ENCODE data around the gene OLR1. TPM values are rescaled to one million over a fixed set of nuclear protein-coding genes. Genes with fewer than 3 reads are reported as not detected.
"Not testable (repeated sequence)": the region's sequence is repeated elsewhere in the genome, so short reads cannot be mapped to it uniquely, and the experiment has no call there.

Gene OLR1
- total RNA-seq, 1 experiment from 2014 or later = not detected

DNA sequence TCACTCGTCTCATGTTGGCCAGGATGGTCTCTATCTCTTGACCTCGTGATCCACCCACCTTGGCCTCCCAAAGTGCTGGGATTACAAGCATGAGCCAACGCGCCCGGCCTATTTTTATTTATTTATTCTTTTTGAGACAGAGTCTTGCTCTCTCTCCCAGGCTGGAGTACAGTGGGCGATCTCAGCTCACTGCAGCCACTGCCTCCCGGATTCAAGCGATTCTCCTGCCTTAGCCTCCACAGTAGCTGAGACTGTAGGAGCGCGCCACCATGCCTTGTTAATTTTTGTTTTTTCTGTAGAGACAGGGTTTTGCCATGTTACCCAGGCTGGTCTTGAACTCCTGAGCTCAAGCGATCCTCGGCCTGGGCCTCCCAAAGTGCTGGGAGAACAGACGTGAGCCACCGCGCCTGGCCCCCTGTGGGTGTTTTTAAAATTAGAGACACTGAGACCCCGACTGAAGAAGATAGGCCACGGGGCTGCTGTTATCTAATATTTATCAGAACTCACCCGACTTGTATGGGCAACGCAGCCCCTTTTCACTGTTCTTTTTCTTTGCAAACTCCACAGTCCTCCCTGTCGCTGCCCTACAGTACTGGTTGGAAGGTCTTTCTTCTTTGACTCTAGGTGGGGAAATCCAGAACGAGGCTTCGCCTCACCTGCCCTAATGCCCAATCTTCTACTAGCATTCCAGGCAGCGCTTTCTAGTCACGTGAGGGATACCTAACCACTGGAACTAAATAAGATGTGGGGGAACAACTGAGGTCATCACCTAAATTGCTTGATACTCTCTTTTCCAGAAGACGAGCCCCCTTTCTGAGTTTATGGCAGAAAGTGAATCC, 39.4 kb upstream of the OLR1 start:
- DNase-seq (ENCODE audit: unreplicated experiment) = no peak
- Mint-ChIP-seq H3K36me3 (ENCODE audit: insufficient read depth, unreplicated experiment) (peaks cover 7% of the 10 kb centered on the region), H3K4me1 (ENCODE audit: insufficient read depth, unreplicated experiment) (peaks cover 21% of the 10 kb centered on the region), H3K4me3 (ENCODE audit: unreplicated experiment) (peak overlapping the region; percentile 88), H3K27ac (ENCODE audit: low read depth, unreplicated experiment) (peak overlapping the region; percentile 99), H3K27me3 (ENCODE audit: insufficient read depth, unreplicated experiment) (no peaks in the 10 kb centered on the region), H3K9me3 (ENCODE audit: unreplicated experiment) (no peaks in the 10 kb centered on the region)
- TF ChIP-seq, protein P1, sequence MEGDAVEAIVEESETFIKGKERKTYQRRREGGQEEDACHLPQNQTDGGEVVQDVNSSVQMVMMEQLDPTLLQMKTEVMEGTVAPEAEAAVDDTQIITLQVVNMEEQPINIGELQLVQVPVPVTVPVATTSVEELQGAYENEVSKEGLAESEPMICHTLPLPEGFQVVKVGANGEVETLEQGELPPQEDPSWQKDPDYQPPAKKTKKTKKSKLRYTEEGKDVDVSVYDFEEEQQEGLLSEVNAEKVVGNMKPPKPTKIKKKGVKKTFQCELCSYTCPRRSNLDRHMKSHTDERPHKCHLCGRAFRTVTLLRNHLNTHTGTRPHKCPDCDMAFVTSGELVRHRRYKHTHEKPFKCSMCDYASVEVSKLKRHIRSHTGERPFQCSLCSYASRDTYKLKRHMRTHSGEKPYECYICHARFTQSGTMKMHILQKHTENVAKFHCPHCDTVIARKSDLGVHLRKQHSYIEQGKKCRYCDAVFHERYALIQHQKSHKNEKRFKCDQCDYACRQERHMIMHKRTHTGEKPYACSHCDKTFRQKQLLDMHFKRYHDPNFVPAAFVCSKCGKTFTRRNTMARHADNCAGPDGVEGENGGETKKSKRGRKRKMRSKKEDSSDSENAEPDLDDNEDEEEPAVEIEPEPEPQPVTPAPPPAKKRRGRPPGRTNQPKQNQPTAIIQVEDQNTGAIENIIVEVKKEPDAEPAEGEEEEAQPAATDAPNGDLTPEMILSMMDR (IDR thresholded peaks at IDR 0.05; ENCODE audit: unreplicated experiment) = no peak
- intact Hi-C loops (cut with micrococcal nuclease) = loop anchor here (5.0 to 10.0 kb wide), 3 partner anchors 187 to 506 kb away; partner anchors contain the start of gene CLEC2B
- CTCF ChIA-PET = interaction anchor here (0.9 to 1.3 kb wide), 3 partner anchors 16 to 50 kb away, joined by 3 to 6 read pairs (median 4); no protein-coding TSS in a partner anchor
- POLR2A ChIA-PET = interaction anchor here (1.3 to 5.0 kb wide), 5 partner anchors 20 to 344 kb away, joined by 3 to 38 read pairs (median 4); no protein-coding TSS in a partner anchor
- no TSS peak for BruUV-seq (replicated peaks)

DNA sequence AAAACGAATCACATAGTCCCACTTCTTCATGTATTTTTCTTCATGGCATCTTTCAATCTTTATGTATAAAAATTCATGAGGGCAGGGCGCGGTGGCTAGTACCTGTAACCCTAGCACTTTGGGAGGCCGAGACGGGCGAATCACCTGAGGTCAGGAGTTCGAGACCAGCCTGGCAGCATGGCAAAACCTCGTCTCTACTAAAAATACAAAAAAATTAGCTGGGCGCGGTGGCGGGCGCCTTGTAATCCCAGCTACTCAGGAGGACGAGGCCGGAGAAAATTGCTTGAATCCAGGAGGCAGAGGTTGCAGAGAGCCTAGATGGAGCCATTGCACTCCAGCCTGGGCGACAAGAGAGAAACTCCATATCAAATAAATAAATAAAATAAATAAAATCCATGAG, 38.3 kb upstream of the OLR1 start:
- H3K27ac Mint-ChIP-seq (ENCODE audit: low read depth, unreplicated experiment) = no peak overlapping the region
- H3K36me3 Mint-ChIP-seq (ENCODE audit: insufficient read depth, unreplicated experiment) = peaks cover 7% of the 10 kb centered on the region
- BruUV-seq (replicated peaks) = no TSS peak
- CTCF ChIA-PET = interaction anchor here (0.9 to 1.9 kb wide), 4 partner anchors 14 to 57 kb away, joined by 3 to 9 read pairs (median 5); no protein-coding TSS in a partner anchor
- POLR2A ChIA-PET = interaction anchor here (1.2 to 5.0 kb wide), 2 partner anchors 14 to 183 kb away, joined by 3 to 20 read pairs; no protein-coding TSS in a partner anchor
- peaks cover 18% of the 10 kb centered on the region for H3K4me1 Mint-ChIP-seq (ENCODE audit: insufficient read depth, unreplicated experiment)
- intact Hi-C loops (cut with micrococcal nuclease) = loop anchor here (5.0 to 10.0 kb wide), 3 partner anchors 185 to 507 kb away; partner anchors contain the start of gene CLEC2B
- no peaks in the 10 kb centered on the region for H3K9me3 Mint-ChIP-seq (ENCODE audit: unreplicated experiment)
- no peak for DNase-seq (ENCODE audit: unreplicated experiment)
- no peaks in the 10 kb centered on the region for H3K27me3 Mint-ChIP-seq (ENCODE audit: insufficient read depth, unreplicated experiment)
- TF ChIP-seq, protein P1 (IDR thresholded peaks at IDR 0.05; ENCODE audit: unreplicated experiment) = no peak
- H3K4me3 Mint-ChIP-seq (ENCODE audit: unreplicated experiment) = no peak overlapping the region

DNA sequence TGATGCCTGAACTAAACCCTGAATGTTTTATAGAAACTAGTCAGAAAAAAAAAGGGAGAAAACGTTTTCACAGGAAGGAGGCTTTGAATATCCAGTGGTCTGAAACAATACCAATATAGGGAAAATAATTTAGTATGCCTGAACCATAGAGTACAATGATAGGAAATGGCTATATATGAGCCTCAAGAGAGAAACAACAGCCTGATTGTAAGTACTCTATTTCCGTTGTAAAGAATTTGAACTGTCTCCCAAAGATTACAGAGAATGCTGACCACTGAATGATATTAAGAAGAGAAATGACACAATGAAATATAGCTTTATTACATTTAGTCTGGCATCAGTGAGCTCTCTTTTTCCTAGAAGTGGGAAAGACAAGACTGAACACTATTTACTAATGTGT, 35.2 kb upstream of the OLR1 start:
- no peaks in the 10 kb centered on the region for H3K9me3 Mint-ChIP-seq (ENCODE audit: unreplicated experiment)
- POLR2A ChIA-PET = interaction anchor here (1.1 kb wide), 1 partner anchor 47 kb away, joined by 4 read pairs; no protein-coding TSS in a partner anchor
- peaks cover 4% of the 10 kb centered on the region for H3K36me3 Mint-ChIP-seq (ENCODE audit: insufficient read depth, unreplicated experiment)
- TF ChIP-seq, protein P1 (IDR thresholded peaks at IDR 0.05; ENCODE audit: unreplicated experiment) = no peak
- peaks cover 14% of the 10 kb centered on the region for H3K4me1 Mint-ChIP-seq (ENCODE audit: insufficient read depth, unreplicated experiment)
- no peak overlapping the region for H3K4me3 Mint-ChIP-seq (ENCODE audit: unreplicated experiment)
- CTCF ChIA-PET = interaction anchor here (1.0 kb wide), 1 partner anchor 17 kb away, joined by 3 read pairs; no protein-coding TSS in a partner anchor
- no peak for DNase-seq (ENCODE audit: unreplicated experiment)
- intact Hi-C loops (cut with micrococcal nuclease) = no loop called here
- H3K27me3 Mint-ChIP-seq (ENCODE audit: insufficient read depth, unreplicated experiment) = no peaks in the 10 kb centered on the region
- H3K27ac Mint-ChIP-seq (ENCODE audit: low read depth, unreplicated experiment) = no peak overlapping the region
- BruUV-seq (replicated peaks) = no TSS peak

DNA sequence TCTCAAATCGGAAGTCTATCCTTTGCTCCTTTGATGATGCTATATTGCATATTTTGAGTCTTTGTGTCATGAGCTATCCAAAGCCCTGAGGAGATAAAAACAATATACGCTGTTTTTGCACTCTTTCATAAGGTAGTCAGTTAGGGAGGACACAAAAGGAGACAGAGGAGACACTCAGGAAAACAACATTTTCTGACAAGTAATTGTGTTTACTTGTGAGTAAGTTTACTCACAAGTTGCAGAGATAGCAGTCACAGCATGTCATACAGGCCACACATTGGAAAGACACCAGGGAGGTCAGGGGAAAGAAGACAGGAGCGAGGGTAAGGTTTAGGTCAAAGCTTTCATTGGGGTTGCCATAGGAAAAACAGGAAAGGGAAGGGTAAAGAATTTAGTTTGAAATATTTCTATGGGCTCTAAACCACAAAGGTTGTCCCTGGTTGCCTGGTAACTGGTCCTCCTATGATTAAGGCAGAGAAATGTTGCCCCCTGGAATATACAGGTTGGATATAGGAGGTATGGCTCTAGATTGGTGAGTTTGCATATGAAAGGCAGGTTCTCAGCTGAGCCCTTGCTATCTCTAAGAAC, 33.4 kb upstream of the OLR1 start:
- peaks cover 9% of the 10 kb centered on the region for H3K4me1 Mint-ChIP-seq (ENCODE audit: insufficient read depth, unreplicated experiment)
- ChIA-PET CTCF (interaction anchor here (0.6 kb wide), 2 partner anchors 24 to 301 kb away, joined by 3 to 5 read pairs; no protein-coding TSS in a partner anchor), POLR2A (interaction anchor here (0.6 to 1.7 kb wide), 2 partner anchors 9 to 12 kb away, joined by 3 to 8 read pairs; no protein-coding TSS in a partner anchor)
- TF ChIP-seq, protein P1 (IDR thresholded peaks at IDR 0.05; ENCODE audit: unreplicated experiment) = no peak
- H3K27ac Mint-ChIP-seq (ENCODE audit: low read depth, unreplicated experiment) = peak overlapping the region; percentile 2
- peaks cover 6% of the 10 kb centered on the region for H3K36me3 Mint-ChIP-seq (ENCODE audit: insufficient read depth, unreplicated experiment)
- H3K27me3 Mint-ChIP-seq (ENCODE audit: insufficient read depth, unreplicated experiment) = no peaks in the 10 kb centered on the region
- intact Hi-C loops (cut with micrococcal nuclease) = no loop called here
- DNase-seq (ENCODE audit: unreplicated experiment) = no peak
- no peaks in the 10 kb centered on the region for H3K9me3 Mint-ChIP-seq (ENCODE audit: unreplicated experiment)
- BruUV-seq (replicated peaks) = no TSS peak
- no peak overlapping the region for H3K4me3 Mint-ChIP-seq (ENCODE audit: unreplicated experiment)

DNA sequence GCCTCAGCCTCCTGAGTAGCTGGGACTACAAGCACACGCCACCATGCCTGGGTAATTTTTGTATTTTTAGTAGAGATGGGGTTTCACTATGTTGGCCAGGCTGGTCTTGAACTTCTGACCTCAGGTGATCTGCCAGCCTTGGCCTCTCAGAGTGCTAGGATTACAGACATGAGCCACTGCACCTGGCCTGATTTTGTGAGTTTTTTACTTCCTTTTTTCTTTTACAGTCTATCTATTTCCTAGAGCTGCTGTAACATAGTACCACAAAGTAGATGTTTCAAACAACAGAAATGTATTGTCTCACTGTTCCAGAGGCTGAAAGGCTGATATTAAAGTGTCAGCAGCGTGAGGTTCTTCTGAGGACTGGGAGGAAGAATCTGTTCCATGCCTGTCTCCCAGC, 32.6 kb upstream of the OLR1 start:
- H3K4me1 Mint-ChIP-seq (ENCODE audit: insufficient read depth, unreplicated experiment); intact Hi-C loops (cut with micrococcal nuclease); H3K27me3 Mint-ChIP-seq (ENCODE audit: insufficient read depth, unreplicated experiment); H3K36me3 Mint-ChIP-seq (ENCODE audit: insufficient read depth, unreplicated experiment); H3K27ac Mint-ChIP-seq (ENCODE audit: low read depth, unreplicated experiment); BruUV-seq (replicated peaks); H3K9me3 Mint-ChIP-seq (ENCODE audit: unreplicated experiment); H3K4me3 Mint-ChIP-seq (ENCODE audit: unreplicated experiment); DNase-seq (ENCODE audit: unreplicated experiment): not testable (repeated sequence)
- ChIA-PET POLR2A (interaction anchor here (1.7 kb wide), 1 partner anchor 9 kb away, joined by 8 read pairs; no protein-coding TSS in a partner anchor), CTCF (interaction anchor here (0.6 to 1.1 kb wide), 2 partner anchors 23 to 31 kb away, joined by 4 to 5 read pairs; no protein-coding TSS in a partner anchor)

Measured in MCF 10A (cell line).